Measurements from ENCODE around the gene PLIN4.

- no peak for TF ChIP-seq EZH2 (IDR thresholded peaks at IDR 0.05; ENCODE audit: insufficient read depth, poor library complexity, severe bottlenecking)
- no peak for TF ChIP-seq EZH2phosphoT487 (IDR thresholded peaks at IDR 0.05; ENCODE audit: insufficient read depth, low read depth)
Observed at GRCh38 chr19:4553775-4554174, 35.5 kb upstream of the PLIN4 start.
